MM.1S (cell line): ENCODE measurements around the gene GPR173.

ENCODE experiments used
- DNase-seq: peaks from one replicate; pipeline ENCODE4 v3.0.0-alpha.2; 2015
- H2AFZ ChIP-seq: fragments of 300-600 bp; sonication (generic); 2 replicates; pipeline ENCODE4 v1.6.0; 2016; ENCODE audit warnings: antibody characterized with exemption, low read length
- H3F3A ChIP-seq: fragments of 300-600 bp; sonication (generic); 2 replicates; pipeline ENCODE4 v1.6.1; 2016; ENCODE audit warnings: mild to moderate bottlenecking, antibody characterized with exemption, low read length, moderate library complexity, mixed read lengths; ENCODE audit not compliant: insufficient read depth
- H3K27ac ChIP-seq: fragments of 300-600 bp; sonication (generic); 2 replicates; pipeline ENCODE4 v1.5.1; 2016; ENCODE audit warnings: mild to moderate bottlenecking, low read length
- H3K27me3 ChIP-seq: fragments of 300-600 bp; sonication (generic); replicated peaks from 2 replicates; pipeline ENCODE4 v1.6.0; 2016; ENCODE audit warnings: low read length; ENCODE audit not compliant: insufficient read depth
- H3K36me3 ChIP-seq: fragments of 300-600 bp; sonication (generic); replicated peaks from 2 replicates; pipeline ENCODE4 v1.6.1; 2016; ENCODE audit warnings: mild to moderate bottlenecking, low read length, mixed read lengths; ENCODE audit not compliant: insufficient read depth
- H3K4me1 ChIP-seq: fragments of 300-600 bp; sonication (generic); 2 replicates; pipeline ENCODE4 v1.6.1; 2016; ENCODE audit warnings: low read length, mixed read lengths
- H3K4me2 ChIP-seq: fragments of 300-600 bp; sonication (generic); 2 replicates; pipeline ENCODE4 v1.6.0; 2016; ENCODE audit warnings: low read depth, low read length
- H3K4me3 ChIP-seq: fragments of 300-600 bp; sonication (generic); 2 replicates; pipeline ENCODE4 v1.5.1; 2016; ENCODE audit warnings: low read length, mixed read lengths
- H3K79me2 ChIP-seq: fragments of 300-600 bp; sonication (generic); 2 replicates; pipeline ENCODE4 v1.6.1; 2016; ENCODE audit warnings: mixed run types, low read length, mixed read lengths
- H3K9ac ChIP-seq: fragments of 300-600 bp; sonication (generic); 2 replicates; pipeline ENCODE4 v1.6.1; 2016; ENCODE audit warnings: low read length, mixed read lengths
- H3K9me2 ChIP-seq: fragments of 300-600 bp; sonication (generic); replicated peaks from 2 replicates; pipeline ENCODE4 v1.6.1; 2016; ENCODE audit warnings: mild to moderate bottlenecking, low read length, mixed read lengths; ENCODE audit not compliant: insufficient read depth
- H3K9me3 ChIP-seq: fragments of 300-600 bp; sonication (generic); replicated peaks from 2 replicates; pipeline ENCODE4 v1.6.1; 2016; ENCODE audit warnings: mild to moderate bottlenecking, low read length, mixed read lengths; ENCODE audit not compliant: insufficient read depth
- H4K20me1 ChIP-seq: fragments of 300-600 bp; sonication (generic); 2 replicates; pipeline ENCODE4 v1.6.1; 2016; ENCODE audit warnings: mild to moderate bottlenecking, low read length, moderate library complexity, mixed read lengths; ENCODE audit not compliant: insufficient read depth
- EZH2 ChIP-seq: fragments of 300-600 bp; sonication (generic); optimal IDR thresholded peaks from 2 replicates; pipeline ENCODE3; 2017; ENCODE audit warnings: low read depth, mild to moderate bottlenecking, antibody characterized with exemption, low read length, mixed read lengths
- EZH2phosphoT487 ChIP-seq: fragments of 300-600 bp; sonication (generic); IDR thresholded peaks from 2 replicates; pipeline ENCODE4 v1.6.1; 2018; ENCODE audit warnings: antibody characterized with exemption, low read length
- TF ChIP-seq, protein P1 (sequence below): fragments of 300-600 bp; sonication (generic); IDR thresholded peaks from 2 replicates; pipeline ENCODE4 v1.5.1; 2016; ENCODE audit warnings: antibody characterized with exemption, low read length, mixed read lengths

GPR173 gene

DNA sequence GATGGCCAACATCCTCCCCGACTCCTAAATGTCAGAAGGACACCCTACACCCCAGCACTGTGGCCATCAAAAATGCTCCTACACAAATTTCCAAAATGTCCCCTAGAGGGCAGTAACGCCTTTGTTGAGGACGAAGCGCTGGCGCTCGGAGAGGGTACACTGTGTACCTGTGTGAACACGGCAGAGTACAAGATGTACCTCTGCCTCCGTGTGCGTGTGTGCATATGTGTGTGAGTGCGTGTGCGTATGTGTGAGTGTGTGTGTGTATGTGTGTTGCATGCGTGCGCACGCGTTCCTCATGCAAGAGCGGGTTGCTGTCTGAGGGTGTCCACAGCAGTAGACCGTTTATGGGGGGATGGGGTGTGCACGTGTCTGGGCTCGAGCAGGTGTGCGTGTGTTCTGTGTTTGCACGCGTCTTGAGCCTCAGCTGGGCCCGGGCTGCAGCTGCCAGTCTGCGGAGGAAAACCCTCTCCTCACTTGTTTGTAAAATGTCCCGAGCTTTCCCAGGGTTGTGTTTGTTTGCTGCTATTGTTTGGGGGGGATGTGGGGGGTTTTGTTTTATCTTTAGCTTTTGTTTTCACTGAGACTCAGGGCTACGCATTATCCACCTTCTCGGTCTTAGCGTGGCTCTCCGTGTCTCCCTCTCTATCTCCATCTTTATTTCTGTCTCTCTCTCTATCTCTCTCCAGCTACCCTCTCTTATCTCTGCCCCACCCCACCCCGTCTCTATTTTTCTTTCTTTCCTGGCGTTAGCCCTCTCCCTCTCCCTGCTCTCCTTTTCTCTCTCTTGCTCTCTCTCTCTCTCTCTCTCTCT, 23.2 kb downstream of the GPR173 start:
- Histone ChIP-seq H3K4me1 (peaks cover 4% of the 10 kb centered on the region; the same call in 1 of the 2 replicates), H3K27me3 (no peaks in the 10 kb centered on the region), H4K20me1 (no peaks in the 10 kb centered on the region), H3K4me3 (peak overlapping the region; percentile 78), H3K79me2 (no peaks in the 10 kb centered on the region), H3K9me3 (no peaks in the 10 kb centered on the region), H2AFZ (peak overlapping the region; percentile 81), H3K4me2 (peak overlapping the region; percentile 84), H3K36me3 (no peaks in the 10 kb centered on the region), H3K9ac (peak overlapping the region; percentile 40), H3K9me2 (no peaks in the 10 kb centered on the region), H3F3A (peaks cover 18% of the 10 kb centered on the region), H3K27ac (peak overlapping the region; percentile 42; the same call in 1 of the 2 replicates)
- DNase-seq: peak; percentile 89
- TF ChIP-seq EZH2phosphoT487: no peak
- TF ChIP-seq, protein P1, sequence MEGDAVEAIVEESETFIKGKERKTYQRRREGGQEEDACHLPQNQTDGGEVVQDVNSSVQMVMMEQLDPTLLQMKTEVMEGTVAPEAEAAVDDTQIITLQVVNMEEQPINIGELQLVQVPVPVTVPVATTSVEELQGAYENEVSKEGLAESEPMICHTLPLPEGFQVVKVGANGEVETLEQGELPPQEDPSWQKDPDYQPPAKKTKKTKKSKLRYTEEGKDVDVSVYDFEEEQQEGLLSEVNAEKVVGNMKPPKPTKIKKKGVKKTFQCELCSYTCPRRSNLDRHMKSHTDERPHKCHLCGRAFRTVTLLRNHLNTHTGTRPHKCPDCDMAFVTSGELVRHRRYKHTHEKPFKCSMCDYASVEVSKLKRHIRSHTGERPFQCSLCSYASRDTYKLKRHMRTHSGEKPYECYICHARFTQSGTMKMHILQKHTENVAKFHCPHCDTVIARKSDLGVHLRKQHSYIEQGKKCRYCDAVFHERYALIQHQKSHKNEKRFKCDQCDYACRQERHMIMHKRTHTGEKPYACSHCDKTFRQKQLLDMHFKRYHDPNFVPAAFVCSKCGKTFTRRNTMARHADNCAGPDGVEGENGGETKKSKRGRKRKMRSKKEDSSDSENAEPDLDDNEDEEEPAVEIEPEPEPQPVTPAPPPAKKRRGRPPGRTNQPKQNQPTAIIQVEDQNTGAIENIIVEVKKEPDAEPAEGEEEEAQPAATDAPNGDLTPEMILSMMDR: peak; percentile 71

DNA sequence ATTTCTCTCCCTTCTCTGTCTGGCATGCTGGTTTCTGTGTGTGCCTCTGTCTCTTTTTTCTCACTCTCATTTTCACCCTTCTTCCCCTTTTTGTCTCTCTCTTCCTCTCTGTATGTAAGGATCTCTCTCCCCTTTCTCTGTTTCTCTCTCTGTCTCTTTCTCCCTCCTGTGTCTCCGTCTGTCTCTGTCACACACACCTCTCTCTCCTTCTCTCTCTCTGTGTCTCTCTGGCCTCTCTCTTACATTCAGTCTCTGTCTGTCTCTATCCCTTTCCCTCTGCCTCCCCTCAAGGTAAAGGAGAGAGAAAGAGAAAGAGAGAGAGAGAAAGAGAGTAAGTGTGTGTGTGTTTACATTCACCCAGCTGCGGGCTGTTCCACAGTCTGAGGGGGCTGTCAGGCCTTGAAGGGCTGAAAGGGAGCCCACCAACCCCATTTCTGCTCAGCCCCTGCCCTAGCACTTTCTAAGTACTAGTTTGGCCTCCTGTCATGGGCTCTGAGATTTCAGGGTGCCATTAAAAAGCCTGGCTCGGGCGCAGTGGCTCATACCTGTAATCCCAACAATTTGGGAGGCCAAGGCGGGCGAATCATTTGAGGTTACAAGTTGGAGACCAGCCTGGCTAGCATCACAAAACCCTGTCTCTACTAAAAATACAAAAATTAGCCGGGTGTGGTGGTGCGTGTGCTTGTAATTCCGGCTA, 24.0 kb downstream of the GPR173 start:
- peak overlapping the region; percentile 81 for H2AFZ ChIP-seq
- H3K27ac ChIP-seq: peak overlapping the region; percentile 42; the same call in 1 of the 2 replicates
- H3K36me3 ChIP-seq: no peaks in the 10 kb centered on the region
- no peaks in the 10 kb centered on the region for H3K9me2 ChIP-seq
- H3K4me2 ChIP-seq: peak overlapping the region; percentile 84
- no peak for DNase-seq
- H3K4me1 ChIP-seq: peaks cover 4% of the 10 kb centered on the region; the same call in 1 of the 2 replicates
- H4K20me1 ChIP-seq: no peaks in the 10 kb centered on the region
- TF ChIP-seq, protein P1: no peak
- no peak for TF ChIP-seq EZH2phosphoT487
- TF ChIP-seq EZH2: no peak
- peak overlapping the region; percentile 40 for H3K9ac ChIP-seq
- no peaks in the 10 kb centered on the region for H3K27me3 ChIP-seq
- peak overlapping the region; percentile 78 for H3K4me3 ChIP-seq
- no peaks in the 10 kb centered on the region for H3K79me2 ChIP-seq
- peaks cover 18% of the 10 kb centered on the region for H3F3A ChIP-seq
- no peaks in the 10 kb centered on the region for H3K9me3 ChIP-seq

GRCh38 chrX:53073115-53073586, 24.6 kb downstream of the GPR173 start:
- Histone ChIP-seq H3K27me3 (no peaks in the 10 kb centered on the region), H3F3A (peaks cover 18% of the 10 kb centered on the region), H3K79me2 (no peaks in the 10 kb centered on the region), H3K36me3 (no peaks in the 10 kb centered on the region), H2AFZ (peak overlapping the region; percentile 81; the same call in 1 of the 2 replicates), H3K27ac (0 out of 2 replicates have a peak overlapping the region, but pooled peaks have one; percentile 13), H3K4me1 (peaks cover 4% of the 10 kb centered on the region; the same call in 1 of the 2 replicates), H4K20me1 (no peaks in the 10 kb centered on the region), H3K4me2 (peak overlapping the region; percentile 84), H3K4me3 (no peak overlapping the region), H3K9me2 (no peaks in the 10 kb centered on the region), H3K9ac (no peak overlapping the region), H3K9me3 (no peaks in the 10 kb centered on the region)
- TF ChIP-seq, protein P1: no peak
- TF ChIP-seq EZH2 (no peak), EZH2phosphoT487 (no peak)
- no peak for DNase-seq
